ENCODE results near the gene MUCL3.

GRCh38 chr6:30928677-30929076, 12.1 kb upstream of the MUCL3 start:
- TF ChIP-seq, protein P1, sequence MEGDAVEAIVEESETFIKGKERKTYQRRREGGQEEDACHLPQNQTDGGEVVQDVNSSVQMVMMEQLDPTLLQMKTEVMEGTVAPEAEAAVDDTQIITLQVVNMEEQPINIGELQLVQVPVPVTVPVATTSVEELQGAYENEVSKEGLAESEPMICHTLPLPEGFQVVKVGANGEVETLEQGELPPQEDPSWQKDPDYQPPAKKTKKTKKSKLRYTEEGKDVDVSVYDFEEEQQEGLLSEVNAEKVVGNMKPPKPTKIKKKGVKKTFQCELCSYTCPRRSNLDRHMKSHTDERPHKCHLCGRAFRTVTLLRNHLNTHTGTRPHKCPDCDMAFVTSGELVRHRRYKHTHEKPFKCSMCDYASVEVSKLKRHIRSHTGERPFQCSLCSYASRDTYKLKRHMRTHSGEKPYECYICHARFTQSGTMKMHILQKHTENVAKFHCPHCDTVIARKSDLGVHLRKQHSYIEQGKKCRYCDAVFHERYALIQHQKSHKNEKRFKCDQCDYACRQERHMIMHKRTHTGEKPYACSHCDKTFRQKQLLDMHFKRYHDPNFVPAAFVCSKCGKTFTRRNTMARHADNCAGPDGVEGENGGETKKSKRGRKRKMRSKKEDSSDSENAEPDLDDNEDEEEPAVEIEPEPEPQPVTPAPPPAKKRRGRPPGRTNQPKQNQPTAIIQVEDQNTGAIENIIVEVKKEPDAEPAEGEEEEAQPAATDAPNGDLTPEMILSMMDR (IDR thresholded peaks at IDR 0.05 in 4 of 5, conservative IDR thresholded peaks at IDR 0.05 in 1 of 5): no peak
- TF ChIP-seq POLR2A (IDR thresholded peaks at IDR 0.05): no peak
